Stimulated activated naive CD4-positive, alpha-beta T cell (primary cell): ENCODE measurements around the gene OPCML.

Experiments
- DNase-seq, 6 experiments: peaks; one replicate each; lab custom pipeline; 2025; lab: John Stamatoyannopoulos, UW

The OPCML gene

DNA sequence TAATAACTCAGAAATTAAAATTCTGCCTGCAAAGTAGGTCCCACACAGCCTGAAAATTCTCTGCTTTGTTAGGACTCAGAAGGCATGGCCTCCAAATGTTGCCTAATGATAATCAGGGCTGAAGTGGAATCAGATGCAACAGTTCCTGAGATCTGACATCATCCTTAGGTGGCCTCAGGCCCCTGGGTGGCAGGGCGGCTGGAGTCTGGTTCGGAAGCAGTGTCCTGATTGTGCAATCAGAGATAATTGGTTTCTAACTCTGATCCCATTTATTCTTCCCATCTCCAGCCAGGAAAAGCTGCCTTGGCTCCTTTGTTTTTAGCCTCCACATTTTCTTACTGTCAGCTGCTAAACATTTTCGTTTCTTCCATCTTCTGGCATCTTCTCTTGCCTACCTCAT lies 399.3 kb downstream of the OPCML start:
- no peak for DNase-seq

DNA sequence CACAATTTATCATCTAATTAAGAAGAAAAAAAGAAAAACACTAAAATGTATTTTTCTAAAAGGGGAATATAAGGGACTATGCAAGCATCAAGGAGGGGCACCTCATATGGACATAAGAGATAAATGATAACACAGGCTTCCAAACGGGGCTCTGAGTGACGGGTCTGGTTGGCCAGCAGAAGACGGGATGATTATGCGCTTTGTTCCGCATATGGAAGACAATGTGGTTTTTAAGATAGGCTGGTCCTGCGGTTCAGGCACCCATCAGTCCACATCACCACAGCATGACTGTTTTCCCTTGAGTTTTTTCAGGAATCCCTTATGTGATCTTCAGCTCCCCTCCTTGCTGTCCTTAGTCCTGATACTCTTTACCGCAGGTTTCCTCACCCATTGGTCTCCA lies 404.6 kb downstream of the OPCML start:
- no peak for DNase-seq

DNA sequence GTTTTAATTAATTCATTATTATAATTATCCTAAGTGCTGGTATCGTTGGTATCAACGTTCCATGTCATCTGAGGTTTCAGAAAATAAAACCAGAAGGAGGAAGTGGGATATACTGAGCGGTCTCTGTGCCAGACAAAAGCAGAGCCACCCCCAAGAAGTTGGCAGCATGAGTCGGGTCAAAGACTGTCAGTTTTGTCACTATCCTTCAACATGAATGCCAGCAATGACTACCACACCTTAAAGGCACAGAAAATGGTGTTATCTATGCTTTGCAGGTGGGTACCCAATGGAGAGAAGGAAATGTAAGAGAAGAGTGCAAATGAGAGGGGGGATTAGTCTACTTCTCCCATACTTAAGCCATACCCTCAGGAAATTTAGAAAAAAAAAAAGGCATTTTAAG lies 408.5 kb downstream of the OPCML start:
- no peak for DNase-seq

DNA sequence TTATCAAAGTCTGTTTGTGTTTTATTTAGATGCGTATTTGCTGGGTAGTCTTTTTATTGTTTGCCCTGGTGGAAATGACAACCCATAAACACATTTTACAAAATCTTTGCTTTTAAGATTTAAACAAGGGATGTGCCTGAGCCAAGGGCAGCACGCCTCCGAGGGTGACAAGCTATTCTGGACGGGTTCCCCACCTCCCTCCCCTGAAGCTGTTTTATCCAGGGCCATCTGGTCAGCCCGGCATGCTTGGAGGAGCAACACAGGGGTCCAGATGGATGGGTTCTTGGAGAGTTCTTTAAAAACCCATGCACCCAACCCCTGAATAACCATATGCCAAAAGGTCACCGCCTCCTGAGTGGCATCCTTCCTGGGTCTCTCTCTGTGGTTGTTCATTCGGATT lies 408.9 kb downstream of the OPCML start:
- no peak for DNase-seq

DNA sequence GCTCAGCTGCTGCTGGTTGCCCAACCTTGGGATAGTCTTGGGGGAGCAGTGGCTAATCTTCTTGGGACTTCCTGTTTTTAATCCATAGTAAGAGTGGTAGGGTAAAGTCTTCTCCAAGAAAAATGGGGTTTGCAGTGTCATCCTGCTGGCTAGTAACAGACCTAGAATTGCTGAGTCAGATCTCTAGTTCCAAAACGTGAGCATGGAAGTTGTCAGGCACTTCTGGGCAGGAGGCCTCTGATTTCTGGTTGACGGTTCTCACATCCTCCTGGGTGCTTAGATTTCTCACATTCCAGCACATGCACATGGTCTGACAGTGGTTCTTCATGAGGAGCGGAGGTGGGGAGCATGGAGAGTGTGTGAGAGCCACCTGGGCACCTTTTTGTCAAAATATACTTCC lies 410.0 kb downstream of the OPCML start:
- DNase-seq, result no peak

- no peak for DNase-seq
These were observed 413.6 kb downstream of the OPCML start for GRCh38 chr11:133118563-133119268.

DNA sequence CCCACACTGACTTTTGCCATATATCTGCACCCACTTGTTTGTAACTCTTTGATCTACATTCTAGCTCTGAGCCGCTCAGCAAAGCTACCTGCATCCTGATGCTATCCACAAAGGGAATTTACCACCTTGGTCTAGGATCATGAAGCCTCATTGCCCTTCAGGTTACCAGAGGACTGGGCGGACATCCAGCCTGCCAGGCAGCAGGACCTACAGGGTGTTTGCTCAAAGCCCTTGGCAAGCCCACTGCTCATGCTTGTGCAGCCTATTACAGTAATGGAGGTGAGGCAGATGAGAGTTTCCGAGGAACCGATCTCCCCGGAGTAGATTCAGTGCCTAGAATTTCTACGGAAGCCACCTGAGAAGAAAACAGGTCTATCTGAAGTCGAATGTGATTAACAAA lies 417.2 kb downstream of the OPCML start:
- no peak for DNase-seq

GRCh38 chr11:133107763-133108162 lies 424.5 kb downstream of the OPCML start:
- no peak for DNase-seq

DNA sequence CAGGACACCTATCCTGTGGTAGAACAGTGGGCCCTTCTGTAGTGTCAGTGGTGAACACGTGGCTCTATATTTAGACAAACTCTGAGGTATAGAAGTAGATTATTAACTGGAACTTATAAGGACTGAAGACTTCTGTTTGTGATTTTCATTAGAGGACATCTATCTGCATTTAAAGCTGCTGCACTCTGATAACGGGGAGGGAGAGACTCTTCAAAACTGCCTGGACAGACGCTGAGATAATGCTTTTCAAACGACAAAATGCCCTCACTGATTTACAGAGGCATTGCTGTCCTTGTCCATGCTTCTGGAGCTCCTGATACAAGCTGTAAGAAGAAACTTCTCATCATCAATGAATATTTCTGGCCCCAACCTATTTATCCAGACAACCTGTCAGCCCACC lies 425.2 kb downstream of the OPCML start:
- DNase-seq, result no peak

GRCh38 chr11:133106417-133106816 lies 425.9 kb downstream of the OPCML start:
- no peak for DNase-seq

GRCh38 chr11:133104009-133104744 lies 428.1 kb downstream of the OPCML start:
- DNase-seq, result no peak

DNA sequence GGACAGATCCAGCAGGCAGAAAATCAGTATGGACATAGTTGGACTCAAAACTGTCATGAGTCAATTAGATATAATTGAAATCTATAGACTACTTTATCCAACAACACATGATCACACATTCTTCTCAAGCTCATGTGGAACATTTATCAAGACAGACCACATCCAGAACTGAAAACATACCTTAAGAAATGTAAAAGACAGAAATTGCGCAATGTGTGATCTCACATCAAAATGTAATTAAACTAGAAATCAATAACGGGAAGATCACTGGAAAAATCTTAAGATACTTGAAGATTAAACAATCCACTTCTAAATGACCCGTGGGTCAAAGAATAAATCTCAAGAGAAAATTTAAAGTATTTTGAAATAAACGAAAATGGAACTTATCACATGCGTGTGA lies 435.3 kb downstream of the OPCML start:
- DNase-seq, result no peak

DNA sequence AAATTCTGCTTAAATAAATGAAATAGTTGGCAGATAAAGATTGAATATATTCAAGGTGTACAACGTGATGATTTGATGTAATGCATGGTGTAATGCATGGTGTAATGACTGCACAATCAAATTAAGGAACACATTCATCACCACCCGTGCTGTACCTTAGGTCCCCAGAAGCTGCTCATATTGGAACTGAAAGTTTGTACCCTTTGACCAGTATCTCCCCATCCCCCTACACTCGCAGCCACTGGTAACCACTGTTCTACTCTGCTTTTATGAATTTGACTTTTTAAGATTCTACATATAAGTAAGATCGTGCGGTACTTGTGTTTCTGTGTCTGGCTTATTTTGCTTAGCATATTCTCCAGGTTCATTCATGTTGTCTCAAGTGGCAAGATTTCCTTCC lies 445.8 kb downstream of the OPCML start:
- no peak for DNase-seq

GRCh38 chr11:133082841-133083488 lies 449.3 kb downstream of the OPCML start:
- peak in 2 of 6 experiments; percentile 8 to 17 for DNase-seq

DNA sequence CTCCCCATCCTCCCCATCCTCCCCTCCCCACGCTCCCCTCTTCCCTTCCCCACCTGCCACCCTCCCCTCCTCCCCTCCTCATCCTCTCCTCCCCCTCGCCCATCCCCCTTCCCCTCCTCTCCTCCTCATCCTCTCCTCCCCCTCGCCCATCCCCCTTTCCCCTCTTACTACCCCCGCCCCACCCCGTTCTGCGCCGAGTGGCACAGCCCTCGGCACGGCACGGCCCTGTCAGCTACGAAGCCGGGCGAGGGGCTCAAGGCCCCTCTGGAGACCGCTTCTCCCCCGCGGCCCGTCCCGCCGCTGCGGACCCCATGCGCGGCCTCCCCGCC lies 449.9 kb downstream of the OPCML start:
- DNase-seq, result peak in 1 of 6 experiments; percentile 11

GRCh38 chr11:133081730-133082452 lies 450.4 kb downstream of the OPCML start:
- no peak for DNase-seq

DNA sequence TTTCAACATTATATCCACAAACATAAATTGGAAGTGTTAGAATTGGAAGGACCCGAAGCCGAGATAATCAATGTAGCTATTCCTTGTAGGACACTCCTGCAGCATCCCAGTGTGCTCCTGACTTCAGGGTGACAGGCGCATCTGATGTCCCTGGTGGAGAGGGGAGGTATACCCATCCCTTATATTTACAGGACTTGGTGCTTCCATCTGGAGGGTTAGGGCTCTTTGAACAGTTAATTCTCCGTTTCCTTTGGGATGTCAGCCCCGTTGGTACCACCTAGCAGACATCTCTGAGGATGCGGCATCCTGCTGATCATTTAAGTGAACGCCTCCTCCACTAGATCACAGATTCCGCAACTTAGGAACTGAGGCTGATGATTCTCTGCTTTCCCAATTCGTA lies 451.3 kb downstream of the OPCML start:
- DNase-seq, result no peak

GRCh38 chr11:133078591-133079404 lies 453.5 kb downstream of the OPCML start:
- DNase-seq, result no peak

- no peak for DNase-seq
These were observed 454.3 kb downstream of the OPCML start for GRCh38 chr11:133078012-133078411.

- no peak for DNase-seq
These were observed 456.9 kb downstream of the OPCML start for GRCh38 chr11:133075351-133075750.

- DNase-seq, result no peak
These were observed 459.3 kb downstream of the OPCML start for GRCh38 chr11:133072858-133073582.
